AG10803 (cell line): ENCODE data around the gene NTSR1.

Source experiments
- DNase-seq: peaks from one replicate; pipeline ENCODE4 v3.0.0; 2010; ENCODE audit warnings: low read depth
- H3K4me3 ChIP-seq: 2 replicates; pipeline ENCODE4 v1.5.1; 2011; ENCODE audit warnings: mild to moderate bottlenecking, low read length, control low read depth
- TF ChIP-seq, protein P1 (sequence below): conservative IDR thresholded peaks from 2 replicates; pipeline ENCODE4 v1.5.1; 2011; ENCODE audit warnings: mild to moderate bottlenecking, low read length, control low read depth, inconsistent platforms

Gene NTSR1

DNA sequence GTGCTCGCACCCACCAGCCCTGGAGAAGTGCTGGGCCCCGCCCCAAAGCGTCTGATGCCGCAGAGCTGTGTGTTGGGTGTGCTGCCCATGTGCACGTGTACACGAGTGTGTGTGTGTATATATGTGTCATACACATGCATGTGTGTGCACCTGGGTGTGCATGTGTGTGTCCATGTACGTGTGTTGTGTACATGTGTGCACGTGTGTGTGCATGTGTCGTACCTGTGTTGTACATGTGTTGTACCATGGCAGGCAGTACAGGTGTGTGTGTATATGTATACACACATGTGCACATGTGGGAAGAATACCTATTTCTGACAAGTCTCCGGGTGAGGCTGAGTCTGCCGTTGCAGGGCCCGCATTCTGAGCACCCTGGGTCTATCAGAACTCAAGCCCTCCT, 81.4 kb downstream of the NTSR1 start:
- DNase-seq = no peak
- TF ChIP-seq, protein P1, sequence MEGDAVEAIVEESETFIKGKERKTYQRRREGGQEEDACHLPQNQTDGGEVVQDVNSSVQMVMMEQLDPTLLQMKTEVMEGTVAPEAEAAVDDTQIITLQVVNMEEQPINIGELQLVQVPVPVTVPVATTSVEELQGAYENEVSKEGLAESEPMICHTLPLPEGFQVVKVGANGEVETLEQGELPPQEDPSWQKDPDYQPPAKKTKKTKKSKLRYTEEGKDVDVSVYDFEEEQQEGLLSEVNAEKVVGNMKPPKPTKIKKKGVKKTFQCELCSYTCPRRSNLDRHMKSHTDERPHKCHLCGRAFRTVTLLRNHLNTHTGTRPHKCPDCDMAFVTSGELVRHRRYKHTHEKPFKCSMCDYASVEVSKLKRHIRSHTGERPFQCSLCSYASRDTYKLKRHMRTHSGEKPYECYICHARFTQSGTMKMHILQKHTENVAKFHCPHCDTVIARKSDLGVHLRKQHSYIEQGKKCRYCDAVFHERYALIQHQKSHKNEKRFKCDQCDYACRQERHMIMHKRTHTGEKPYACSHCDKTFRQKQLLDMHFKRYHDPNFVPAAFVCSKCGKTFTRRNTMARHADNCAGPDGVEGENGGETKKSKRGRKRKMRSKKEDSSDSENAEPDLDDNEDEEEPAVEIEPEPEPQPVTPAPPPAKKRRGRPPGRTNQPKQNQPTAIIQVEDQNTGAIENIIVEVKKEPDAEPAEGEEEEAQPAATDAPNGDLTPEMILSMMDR = no peak
- H3K4me3 ChIP-seq = no peak overlapping the region

DNA sequence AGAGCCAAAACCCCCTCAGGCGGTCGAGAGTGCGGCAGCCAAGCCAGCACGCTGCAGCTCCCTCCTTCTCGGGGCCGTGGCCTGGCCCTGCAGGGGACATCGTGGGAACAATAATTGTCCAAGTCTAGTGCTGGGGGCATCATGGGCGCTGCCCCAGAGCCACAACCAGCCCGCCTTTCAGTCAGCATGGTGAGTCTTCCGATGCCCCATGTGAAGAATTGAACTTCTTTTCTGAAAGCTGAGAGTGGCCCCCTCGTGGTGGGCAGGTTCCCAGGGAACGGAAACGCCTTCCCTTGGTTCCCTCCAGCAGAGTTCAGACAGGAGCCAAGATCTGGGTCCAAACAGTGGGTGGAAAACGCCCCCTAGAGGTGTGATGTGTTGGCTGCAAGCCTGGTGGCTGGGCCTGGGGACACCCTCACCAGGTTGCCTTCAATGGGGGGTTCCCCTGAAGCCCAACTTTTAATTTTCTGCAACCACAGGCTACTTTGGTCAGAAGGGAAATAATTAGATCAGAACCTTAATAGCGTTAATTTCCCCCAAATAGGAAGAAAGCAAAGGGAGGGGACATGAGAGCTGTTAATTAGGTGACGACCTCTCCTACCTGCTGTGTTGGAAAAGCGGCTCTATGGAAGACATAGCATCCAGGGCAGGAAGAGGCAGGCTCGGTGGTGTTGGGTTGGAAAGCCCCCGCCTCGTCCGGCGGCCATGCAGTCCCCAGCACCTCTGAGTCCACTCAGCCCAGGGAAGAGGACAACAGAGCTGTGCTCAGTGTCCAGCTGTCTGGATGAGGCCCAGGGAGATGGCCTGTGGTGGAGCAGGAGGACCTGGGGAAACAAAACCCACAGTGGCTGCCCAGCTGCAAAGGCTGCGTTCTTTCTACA, 82.9 kb downstream of the NTSR1 start:
- no peak overlapping the region for H3K4me3 ChIP-seq
- DNase-seq = peak; percentile 79
- TF ChIP-seq, protein P1 = peak; percentile 88

DNA sequence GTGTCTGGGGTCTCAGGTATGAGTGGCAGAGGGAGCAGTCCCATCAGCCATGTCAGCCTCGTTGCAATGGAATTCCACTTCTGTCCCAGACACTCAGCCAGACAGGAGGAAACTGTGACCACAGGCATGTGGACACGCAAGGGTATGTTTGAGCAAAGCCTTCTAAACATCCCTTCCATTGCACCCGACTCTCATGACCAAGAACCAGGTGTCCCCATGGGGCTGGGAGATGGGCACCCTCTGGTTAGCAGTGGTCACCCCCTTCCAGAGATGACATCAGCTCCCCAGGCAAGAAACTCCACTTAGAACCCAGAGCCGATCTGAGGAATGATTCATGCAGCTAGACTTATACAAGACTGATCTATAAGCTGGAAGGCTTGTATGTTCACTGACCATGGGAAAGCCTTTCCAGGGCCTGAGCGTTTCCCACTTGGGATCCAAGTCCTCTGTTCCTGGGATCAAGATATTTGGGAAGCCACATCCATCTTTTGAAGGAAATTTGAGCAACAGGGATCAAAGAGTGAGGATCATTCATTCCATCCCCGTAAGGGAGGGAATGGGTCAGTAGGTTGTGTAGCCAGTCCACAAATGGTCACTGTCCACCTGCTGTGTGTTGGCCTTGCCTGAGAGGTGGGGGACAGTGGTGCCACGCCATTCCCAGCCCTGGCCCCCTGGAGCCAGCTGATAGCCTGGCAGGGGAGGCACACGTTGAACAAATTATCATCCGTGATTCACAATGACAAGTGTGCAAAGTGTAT, 83.7 kb downstream of the NTSR1 start:
- peak; percentile 76 for DNase-seq
- TF ChIP-seq, protein P1 = no peak
- H3K4me3 ChIP-seq = no peak overlapping the region

DNA sequence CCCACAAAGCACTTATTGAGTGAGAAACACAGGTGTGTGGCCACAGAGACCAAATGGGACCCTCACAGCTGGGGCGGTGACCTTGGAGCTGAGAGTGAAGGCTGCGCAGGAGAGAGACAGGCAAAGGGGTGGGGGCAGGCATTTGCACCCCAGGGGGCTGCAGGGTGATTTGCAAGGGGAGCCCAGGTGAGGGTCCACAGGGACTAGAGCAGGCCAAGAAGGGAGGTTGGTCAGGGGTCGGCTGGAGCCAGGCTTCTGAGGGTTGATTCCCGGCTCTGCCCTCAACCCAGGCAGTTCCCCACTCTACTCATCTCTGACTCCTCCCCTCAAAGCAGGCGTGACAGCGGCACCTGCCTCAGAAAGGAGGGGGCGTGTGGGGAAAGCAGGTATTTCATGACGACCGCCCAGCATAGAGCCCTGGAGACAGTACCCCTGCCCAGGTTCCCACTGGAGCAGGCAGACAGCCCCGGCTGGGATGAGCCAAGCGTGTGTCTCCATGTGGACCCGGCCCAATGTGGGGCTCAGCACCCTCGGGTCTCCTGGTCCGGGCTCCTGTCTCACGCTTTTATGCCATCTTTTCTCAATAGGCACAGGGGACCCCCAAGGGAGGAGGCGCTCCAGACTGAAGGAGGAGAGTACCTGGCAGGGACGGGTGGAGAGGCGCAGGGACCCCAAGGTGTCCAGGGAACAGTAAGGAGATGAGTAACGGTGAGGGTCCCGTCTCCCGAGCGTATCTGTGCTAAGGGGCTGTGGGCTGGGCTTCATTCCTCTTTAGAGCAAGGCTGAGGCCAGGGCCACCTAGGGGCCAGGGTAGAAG, 84.5 kb downstream of the NTSR1 start:
- TF ChIP-seq, protein P1 = no peak
- no peak for DNase-seq
- no peak overlapping the region for H3K4me3 ChIP-seq

DNA sequence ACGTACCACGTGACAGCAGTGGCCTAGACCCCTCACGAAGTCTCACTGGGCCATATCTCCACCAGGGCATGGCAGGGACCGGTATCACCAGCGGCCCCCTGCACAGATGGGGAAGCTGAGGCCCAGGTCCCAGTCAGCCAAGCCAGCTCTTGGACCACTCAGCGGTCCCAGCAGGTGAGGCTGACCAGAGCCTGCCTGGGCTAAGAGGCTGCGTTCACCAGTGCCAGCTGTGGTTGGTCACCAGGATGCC, 85.0 kb downstream of the NTSR1 start:
- TF ChIP-seq, protein P1 = no peak
- no peak for DNase-seq
- H3K4me3 ChIP-seq = peak overlapping the region; percentile 53

DNA sequence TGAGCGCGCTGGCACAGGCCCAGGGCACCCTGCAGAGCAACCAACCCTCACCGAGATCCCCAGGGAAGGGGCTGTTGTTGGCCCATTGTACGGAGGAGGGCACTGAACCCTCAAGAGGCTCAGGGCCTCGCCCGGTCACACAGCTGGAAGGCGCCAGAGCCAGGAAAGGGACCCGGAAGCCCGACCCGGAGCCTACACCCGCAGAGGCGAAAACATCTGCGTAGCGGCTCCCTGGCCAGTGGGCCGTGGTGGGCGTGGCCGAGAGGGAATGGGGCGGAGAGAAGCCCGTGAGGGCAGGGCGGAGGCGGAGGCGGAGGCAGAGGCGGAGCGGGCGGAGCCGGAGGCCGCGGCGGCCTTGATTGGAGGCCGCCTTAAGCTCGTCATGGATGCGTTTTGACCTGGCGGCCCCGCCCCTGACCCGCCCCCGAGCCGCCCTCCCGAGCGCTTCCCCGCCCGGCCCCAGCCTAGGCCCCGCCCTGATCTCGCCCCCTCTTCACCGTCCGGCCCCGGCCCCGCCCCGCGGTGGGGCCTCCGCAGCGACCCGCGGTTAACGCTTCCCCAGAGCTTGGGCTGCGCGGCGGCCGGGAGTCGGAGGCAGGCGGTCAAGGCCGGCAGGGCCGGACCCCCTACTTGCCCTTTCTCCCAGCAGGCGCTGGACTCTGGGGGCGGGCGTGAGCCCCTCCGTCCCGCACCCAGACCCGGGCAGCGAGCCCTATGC, 85.5 kb downstream of the NTSR1 start:
- TF ChIP-seq, protein P1 = no peak
- peak overlapping the region; percentile 69 for H3K4me3 ChIP-seq
- DNase-seq = peak; percentile 96
